HL-60 (cell line): Measurements from ENCODE around the gene TMEM40.

ENCODE experiments used
- DNase-seq, 2 experiments: peaks; one replicate each; pipeline ENCODE4 v3.0.0-alpha.2; 2010 to 2020; ENCODE audit warnings: low read depth in 1 of 2, low spot score in 1 of 2
- H3K27ac ChIP-seq: fragments of 250-450 bp; sonication (Bioruptor Pico); replicated peaks from 2 replicates; pipeline ENCODE4 v1.5.1; 2020; ENCODE audit warnings: mild to moderate bottlenecking, moderate library complexity
- H3K27me3 ChIP-seq: fragments of 250-450 bp; sonication (Bioruptor Pico); 2 replicates; pipeline ENCODE4 v1.5.1; 2021; ENCODE audit warnings: mild to moderate bottlenecking, moderate library complexity; ENCODE audit not compliant: insufficient read depth, poor library complexity, severe bottlenecking
- H3K4me3 ChIP-seq: replicated peaks from 2 replicates; pipeline ENCODE4 v1.5.1; 2011; ENCODE audit warnings: mild to moderate bottlenecking, control low read depth, low read length; ENCODE audit not compliant: insufficient read depth
- CTCF ChIP-seq: IDR thresholded peaks from one replicate; pipeline ENCODE4 v1.5.1; 2011; ENCODE audit warnings: low read length, control low read depth, inconsistent platforms; ENCODE audit not compliant: insufficient read depth
- GABPA ChIP-seq: IDR thresholded peaks from 2 replicates; pipeline ENCODE4 v1.6.1; 2012; ENCODE audit warnings: low read depth
- POLR2AphosphoS5 ChIP-seq: IDR thresholded peaks from 2 replicates; pipeline ENCODE4 v1.6.1; 2012; ENCODE audit warnings: low read depth
- REST ChIP-seq: IDR thresholded peaks from 2 replicates; pipeline ENCODE4 v1.6.1; 2012; ENCODE audit warnings: low read depth; ENCODE audit not compliant: insufficient replicate concordance
- SPI1 ChIP-seq: IDR thresholded peaks from 2 replicates; pipeline ENCODE4 v1.6.1; 2012; ENCODE audit warnings: low read depth, mild to moderate bottlenecking, borderline replicate concordance

The TMEM40 gene

GRCh38 chr3:12710062-12710461 is 49.0 kb downstream of the TMEM40 start:
- Histone ChIP-seq H3K4me3 (no peak overlapping the region), H3K27ac (no peak overlapping the region), H3K27me3 (no peaks in the 10 kb centered on the region)
- no peak for DNase-seq
- TF ChIP-seq SPI1 (no peak), GABPA (no peak), POLR2AphosphoS5 (no peak), CTCF (no peak), REST (no peak)

- TF ChIP-seq REST: no peak
- TF ChIP-seq CTCF: no peak
- TF ChIP-seq POLR2AphosphoS5: no peak
- TF ChIP-seq GABPA: no peak
- TF ChIP-seq SPI1: no peak
- no peaks in the 10 kb centered on the region for H3K27me3 ChIP-seq
- H3K27ac ChIP-seq: no peak overlapping the region
- no peak overlapping the region for H3K4me3 ChIP-seq
- DNase-seq: peak in 1 of 2 experiments; percentile 41
These were observed 49.7 kb downstream of the TMEM40 start for GRCh38 chr3:12709334-12709733.

GRCh38 chr3:12708584-12709192 is 50.4 kb downstream of the TMEM40 start:
- H3K27ac ChIP-seq: no peak overlapping the region
- no peak overlapping the region for H3K4me3 ChIP-seq
- no peaks in the 10 kb centered on the region for H3K27me3 ChIP-seq
- TF ChIP-seq CTCF: no peak
- no peak for TF ChIP-seq POLR2AphosphoS5
- no peak for TF ChIP-seq REST
- TF ChIP-seq GABPA: no peak
- no peak for TF ChIP-seq SPI1
- DNase-seq: no peak
